Body of pancreas (tissue), 4 donors: ENCODE data around the gene HECTD3. TPM values are rescaled to one million over a fixed set of nuclear protein-coding genes. Genes with fewer than 3 reads are reported as not detected.
"Not testable (repeated sequence)": the region's sequence is repeated elsewhere in the genome, so short reads cannot be mapped to it uniquely, and the experiment has no call there.

ENCODE experiments used
- ATAC-seq: fragments of 150-250 bp; one replicate; pipeline ENCODE4 v1.9.1; 2016
- DNase-seq, 4 donors: peaks; one replicate each; pipeline ENCODE4 v3.0.0-alpha.2; 2019
- H3K27ac ChIP-seq, 4 donors: fragments of 200-600 bp; sonication (generic); 1 replicate in 3 of 4; 2 replicates in 1 of 4; pipeline versions ENCODE4 v1.5.1 to v1.6.1; 2016 to 2019; ENCODE audit warnings: mild to moderate bottlenecking in 1 of 4, mixed read lengths in 1 of 4, moderate library complexity in 1 of 4
- H3K27me3 ChIP-seq, 2 donors: fragments of 200-600 bp; sonication (generic); one replicate each; pipeline ENCODE4 v1.6.0; 2016; ENCODE audit warnings: mild to moderate bottlenecking in 1 of 2
- H3K36me3 ChIP-seq, 2 donors: fragments of 200-600 bp; sonication (generic); replicated peaks in 1 of 2; 2 replicates each; pipeline ENCODE4 v1.5.1; 2016; ENCODE audit warnings: low read depth in 2 of 2; ENCODE audit not compliant: insufficient read depth in 1 of 2
- H3K4me1 ChIP-seq: fragments of 200-600 bp; sonication (generic); one replicate; pipeline ENCODE4 v1.6.0; 2016
- H3K4me3 ChIP-seq, 2 donors: fragments of 200-600 bp; sonication (generic); 1 replicate in 1 of 2; 2 replicates in 1 of 2; pipeline ENCODE4 v1.5.1; 2016 to 2019
- H3K9me3 ChIP-seq, 3 donors: fragments of 200-600 bp; sonication (generic); 1 replicate in 2 of 3; 2 replicates in 1 of 3; pipeline ENCODE4 v1.5.1; 2016
- CTCF ChIP-seq, 7 experiments: fragments of 450-650 bp in 4 of 7; fragments of 200-600 bp in 3 of 7; sonication (generic) in 3 of 7; IDR thresholded peaks; one replicate each; pipeline ENCODE4 v1.5.1; 2016 to 2019; ENCODE audit warnings: antibody characterized with exemption in 7 of 7
- POLR2A ChIP-seq, 3 donors: fragments of 450-650 bp; IDR thresholded peaks; one replicate each; pipeline ENCODE4 v1.6.1; 2016; ENCODE audit warnings: antibody characterized with exemption in 3 of 3, mild to moderate bottlenecking in 2 of 3
- WGBS, 2 donors: methylation state at CpG; one replicate each; pipeline ENCODE4 v1.1.5; 2017; 5-methylcytosine and 5-hydroxymethylcytosine counted together
- intact Hi-C: fragments of 100-400 bp; cut with DNase I; formaldehyde crosslinking; loops from one replicate; pipeline ENCODE4 v1.15.1; 2023
- total RNA-seq, 2 donors: library from RNA; depleted of rRNA; stranded (reverse); fragments of >200 nt; gene quantifications; one replicate each; pipeline ENCODE4 v1.1.0, GENCODE V29; 2016

HECTD3 gene
- total RNA-seq, 2 donors from 2014 or later, result 42.3 to 51.4 TPM

GRCh38 chr1:44976252-44976651 lies 34.9 kb downstream of the HECTD3 start:
- no peaks in the 10 kb centered on the region for H3K9me3 ChIP-seq
- no peaks in the 10 kb centered on the region for H3K4me1 ChIP-seq
- DNase-seq (no peak), ATAC-seq (no peak)
- no peaks in the 10 kb centered on the region for H3K27me3 ChIP-seq
- no peak overlapping the region for H3K27ac ChIP-seq
- no peak overlapping the region for H3K4me3 ChIP-seq
- 100% methylated on average over 2 of the region's 2 CpGs for WGBS, 2 donors
- TF ChIP-seq CTCF (IDR thresholded peaks at IDR 0.05) (no peak), POLR2A (IDR thresholded peaks at IDR 0.05) (no peak)
- H3K36me3 ChIP-seq, result peaks cover 4 to 24% of the 10 kb centered on the region in 2 donors
- intact Hi-C loops, result no loop called here

DNA sequence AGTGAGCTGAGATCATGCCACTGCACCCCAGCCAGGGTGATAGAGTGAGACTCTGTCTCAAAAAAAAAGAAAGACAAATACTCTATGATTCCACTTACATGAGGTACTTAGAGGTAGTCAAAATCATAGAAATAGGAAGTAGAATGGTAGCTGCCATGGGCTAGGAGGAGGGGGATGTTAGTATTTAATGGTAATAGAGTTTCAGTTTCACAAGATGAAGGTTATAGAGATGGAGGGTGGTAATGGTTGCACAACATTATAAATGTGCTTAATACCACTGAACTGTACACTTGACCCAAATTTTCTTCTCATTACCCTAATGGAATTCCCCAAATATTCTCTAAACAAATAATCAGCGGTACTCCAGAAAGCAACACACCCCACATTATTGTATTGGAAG lies 37.5 kb downstream of the HECTD3 start:
- no peaks in the 10 kb centered on the region for H3K27me3 ChIP-seq
- DNase-seq, result no peak
- ATAC-seq, result no peak
- peaks cover 4 to 15% of the 10 kb centered on the region in 2 donors for H3K36me3 ChIP-seq
- intact Hi-C loops, result no loop called here
- WGBS, 2 donors, result 92 to 95% methylated on average over 1 of the region's 1 CpG
- H3K4me1 ChIP-seq, result no peaks in the 10 kb centered on the region
- TF ChIP-seq POLR2A (IDR thresholded peaks at IDR 0.05), result no peak
- TF ChIP-seq CTCF (IDR thresholded peaks at IDR 0.05), result no peak
- H3K27ac ChIP-seq, result no peak overlapping the region
- H3K9me3 ChIP-seq, result no peaks in the 10 kb centered on the region
- H3K4me3 ChIP-seq, result no peak overlapping the region

DNA sequence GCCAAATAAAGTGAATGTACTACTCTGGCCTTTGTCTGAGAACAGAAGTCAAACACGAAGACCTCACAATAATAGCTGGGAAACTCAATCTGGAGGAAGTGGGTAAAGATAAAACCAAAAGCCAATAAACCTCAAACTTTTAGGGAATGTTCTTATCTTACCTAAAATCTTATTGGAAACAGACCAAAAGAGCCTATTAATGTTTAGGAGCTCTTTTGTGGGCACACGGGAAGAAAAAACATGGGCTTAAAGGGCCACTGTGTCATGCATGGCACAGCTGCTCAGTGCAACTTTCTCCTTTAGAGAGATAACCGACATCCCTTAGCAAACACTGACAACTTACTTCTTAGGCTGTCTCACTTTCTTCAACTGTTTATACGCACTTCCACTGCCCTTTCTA lies 40.8 kb downstream of the HECTD3 start:
- Histone ChIP-seq H3K9me3 (no peaks in the 10 kb centered on the region), H3K4me1 (no peaks in the 10 kb centered on the region), H3K27me3 (no peaks in the 10 kb centered on the region), H3K27ac (no peak overlapping the region), H3K4me3 (no peak overlapping the region), H3K36me3 (peaks cover 0 to under 1% of the 10 kb centered on the region in 2 donors)
- WGBS, 2 donors, result 37 to 44% methylated on average over 4 of the region's 4 CpGs
- ATAC-seq (no peak), DNase-seq (no peak)
- TF ChIP-seq POLR2A (IDR thresholded peaks at IDR 0.05) (no peak), CTCF (IDR thresholded peaks at IDR 0.05) (no peak)
- intact Hi-C loops, result no loop called here

DNA sequence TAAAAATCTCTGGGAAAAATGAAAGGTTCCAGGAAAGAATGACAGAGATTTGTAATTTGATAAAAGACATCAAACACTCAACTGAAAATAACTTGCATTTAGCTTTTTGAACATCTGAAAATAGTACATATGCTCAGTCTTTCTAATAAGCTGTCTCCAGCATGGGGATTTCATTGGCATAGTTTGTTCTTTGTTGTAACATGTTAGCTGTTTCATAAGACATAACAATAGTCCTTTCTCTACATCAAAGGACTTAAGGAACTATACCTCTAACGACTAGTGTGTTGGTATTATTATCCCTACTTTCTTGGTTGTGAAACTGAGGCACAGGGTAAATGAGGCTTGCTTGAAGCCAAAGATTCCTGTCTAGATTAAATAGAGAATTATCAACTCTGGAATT lies 46.7 kb downstream of the HECTD3 start:
- intact Hi-C loops, result no loop called here
- TF ChIP-seq CTCF (IDR thresholded peaks at IDR 0.05), result no peak
- no peak for TF ChIP-seq POLR2A (IDR thresholded peaks at IDR 0.05)
- Histone ChIP-seq H3K36me3 (no peaks in the 10 kb centered on the region), H3K4me1 (no peaks in the 10 kb centered on the region), H3K27me3 (no peaks in the 10 kb centered on the region), H3K27ac (no peak overlapping the region), H3K4me3 (no peak overlapping the region), H3K9me3 (no peaks in the 10 kb centered on the region)
- ATAC-seq (no peak), DNase-seq (no peak)
- 63 to 64% methylated on average over 1 of the region's 1 CpG for WGBS, 2 donors

DNA sequence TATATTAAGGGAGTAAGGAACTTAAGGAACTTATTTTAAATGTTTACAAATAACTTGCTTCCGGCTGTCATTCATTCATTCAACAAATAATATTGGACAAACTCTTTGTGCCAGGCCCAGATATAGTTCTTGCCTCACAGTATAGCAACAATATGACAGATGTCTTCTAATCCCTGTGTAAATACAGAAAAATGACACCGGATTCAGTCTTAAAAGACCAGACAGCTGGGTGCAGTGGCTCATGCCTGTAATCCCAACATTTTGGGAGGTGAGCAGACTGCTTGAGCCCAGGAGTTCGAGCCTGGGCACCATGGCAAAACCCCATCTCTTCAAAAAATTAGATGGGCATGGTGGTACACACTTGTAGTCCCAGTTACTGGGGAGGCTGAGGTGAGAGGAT lies 48.4 kb downstream of the HECTD3 start:
- ATAC-seq, result no peak
- DNase-seq, result no peak
- H3K27me3 ChIP-seq, result no peaks in the 10 kb centered on the region
- H3K9me3 ChIP-seq, result no peaks in the 10 kb centered on the region
- no peaks in the 10 kb centered on the region for H3K4me1 ChIP-seq
- intact Hi-C loops, result no loop called here
- H3K27ac ChIP-seq, result no peak overlapping the region
- H3K36me3 ChIP-seq, result no peaks in the 10 kb centered on the region
- WGBS, 2 donors, result 95 to 100% methylated on average over 3 of the region's 3 CpGs
- H3K4me3 ChIP-seq, result no peak overlapping the region
- TF ChIP-seq POLR2A (IDR thresholded peaks at IDR 0.05), result no peak
- no peak for TF ChIP-seq CTCF (IDR thresholded peaks at IDR 0.05)

- H3K27ac ChIP-seq, intact Hi-C loops, H3K4me1 ChIP-seq, ATAC-seq, H3K4me3 ChIP-seq, H3K9me3 ChIP-seq, H3K36me3 ChIP-seq, H3K27me3 ChIP-seq, DNase-seq: not testable (repeated sequence)
- 93 to 96% methylated on average over 4 of the region's 4 CpGs for WGBS, 2 donors
These were observed 49.1 kb downstream of the HECTD3 start for GRCh38 chr1:44962022-44962421.

DNA sequence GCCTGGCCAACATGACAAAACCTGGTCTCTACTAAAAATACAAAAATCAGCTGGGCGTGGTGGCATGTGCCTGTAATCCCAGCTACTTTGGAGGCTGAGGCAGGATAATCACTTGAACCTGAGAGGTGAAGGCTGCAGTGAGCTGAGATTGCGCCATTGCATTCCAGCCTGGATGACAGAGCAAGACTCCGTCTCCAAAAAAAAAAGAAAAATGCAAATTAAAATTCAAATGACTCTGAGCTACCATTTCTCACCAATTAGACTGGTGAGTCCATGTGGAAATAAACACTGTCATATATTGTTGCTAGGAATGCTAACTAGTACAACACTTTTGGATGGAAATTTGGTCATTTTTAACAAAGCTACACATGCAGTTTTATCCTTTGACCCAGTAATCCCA lies 53.6 kb downstream of the HECTD3 start:
- H3K4me3 ChIP-seq, H3K36me3 ChIP-seq, H3K27me3 ChIP-seq, H3K4me1 ChIP-seq, intact Hi-C loops, H3K27ac ChIP-seq, DNase-seq, H3K9me3 ChIP-seq, ATAC-seq: not testable (repeated sequence)
- 87 to 97% methylated on average over 3 of the region's 3 CpGs for WGBS, 2 donors

DNA sequence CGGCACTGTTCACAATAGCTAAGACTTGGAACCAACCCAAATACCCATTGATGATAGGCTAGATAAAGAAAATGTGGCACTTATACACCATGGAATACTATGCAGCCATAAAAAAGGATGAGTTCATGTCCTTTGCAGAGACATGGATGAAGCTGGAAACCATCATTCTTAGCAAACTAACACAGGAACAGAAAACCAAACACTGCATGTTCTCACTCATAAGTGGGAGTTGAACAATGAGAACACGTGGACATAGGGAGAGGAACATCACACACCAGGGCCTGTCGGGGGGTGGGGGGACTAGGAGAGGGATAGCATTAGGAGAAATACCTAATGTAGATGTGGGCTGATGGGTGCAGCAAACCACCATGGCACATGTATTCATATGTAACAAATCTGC lies 55.0 kb downstream of the HECTD3 start:
- ATAC-seq, intact Hi-C loops: not testable (repeated sequence)

More for the DNA sequence above, 55.0 kb downstream of the HECTD3 start:
- H3K9me3 ChIP-seq, H3K27ac ChIP-seq, H3K27me3 ChIP-seq, DNase-seq, H3K4me3 ChIP-seq, H3K36me3 ChIP-seq, H3K4me1 ChIP-seq: not testable (repeated sequence)
- 98% methylated on average over 3 of the region's 3 CpGs for WGBS, 2 donors
